ENCODE results near the gene STRBP. TPM values are rescaled to one million over a fixed set of nuclear protein-coding genes. Genes with fewer than 3 reads are reported as not detected.

STRBP gene
- total RNA-seq, 2 donors from 2014 or later: 10.0 to 12.6 TPM

GRCh38 chr9:123290764-123291163 lies 22.4 kb upstream of the STRBP start:
- no peaks in the 10 kb centered on the region for H3K36me3 ChIP-seq
- no peaks in the 10 kb centered on the region for H3K9me3 ChIP-seq
- TF ChIP-seq, protein P1, sequence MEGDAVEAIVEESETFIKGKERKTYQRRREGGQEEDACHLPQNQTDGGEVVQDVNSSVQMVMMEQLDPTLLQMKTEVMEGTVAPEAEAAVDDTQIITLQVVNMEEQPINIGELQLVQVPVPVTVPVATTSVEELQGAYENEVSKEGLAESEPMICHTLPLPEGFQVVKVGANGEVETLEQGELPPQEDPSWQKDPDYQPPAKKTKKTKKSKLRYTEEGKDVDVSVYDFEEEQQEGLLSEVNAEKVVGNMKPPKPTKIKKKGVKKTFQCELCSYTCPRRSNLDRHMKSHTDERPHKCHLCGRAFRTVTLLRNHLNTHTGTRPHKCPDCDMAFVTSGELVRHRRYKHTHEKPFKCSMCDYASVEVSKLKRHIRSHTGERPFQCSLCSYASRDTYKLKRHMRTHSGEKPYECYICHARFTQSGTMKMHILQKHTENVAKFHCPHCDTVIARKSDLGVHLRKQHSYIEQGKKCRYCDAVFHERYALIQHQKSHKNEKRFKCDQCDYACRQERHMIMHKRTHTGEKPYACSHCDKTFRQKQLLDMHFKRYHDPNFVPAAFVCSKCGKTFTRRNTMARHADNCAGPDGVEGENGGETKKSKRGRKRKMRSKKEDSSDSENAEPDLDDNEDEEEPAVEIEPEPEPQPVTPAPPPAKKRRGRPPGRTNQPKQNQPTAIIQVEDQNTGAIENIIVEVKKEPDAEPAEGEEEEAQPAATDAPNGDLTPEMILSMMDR (IDR thresholded peaks at IDR 0.05): no peak
- DNase-seq (ENCODE audit: low spot score): no peak
- H3K27ac ChIP-seq: no peak overlapping the region
- no peaks in the 10 kb centered on the region for H3K27me3 ChIP-seq
- no peak overlapping the region for H3K4me3 ChIP-seq
- no peaks in the 10 kb centered on the region for H3K4me1 ChIP-seq

DNA sequence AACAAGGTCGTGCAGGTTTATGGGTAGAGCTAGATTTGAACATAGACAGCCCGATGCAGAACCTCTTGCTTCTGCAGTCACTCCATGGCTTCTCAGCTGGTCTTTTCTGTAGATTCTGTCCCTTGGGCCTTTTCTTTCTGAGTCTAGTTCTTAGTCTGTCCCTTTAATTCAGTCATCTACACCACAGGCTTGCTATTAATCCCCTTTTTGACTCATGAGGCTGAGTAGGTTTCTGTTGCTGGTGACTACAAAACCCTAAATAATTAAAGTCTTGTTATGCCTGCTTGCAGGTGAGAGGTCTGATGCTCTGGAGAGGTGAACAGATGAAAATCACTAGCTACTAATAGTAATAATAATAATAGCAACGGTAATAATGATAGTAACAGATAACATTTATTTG lies 19.3 kb upstream of the STRBP start:
- Histone ChIP-seq H3K36me3 (no peaks in the 10 kb centered on the region), H3K9me3 (no peaks in the 10 kb centered on the region), H3K27me3 (no peaks in the 10 kb centered on the region), H3K4me3 (no peak overlapping the region), H3K4me1 (peaks cover 0 to 6% of the 10 kb centered on the region in 2 donors), H3K27ac (no peak overlapping the region)
- no peak for DNase-seq (ENCODE audit: low spot score)
- TF ChIP-seq, protein P1 (IDR thresholded peaks at IDR 0.05): no peak

DNA sequence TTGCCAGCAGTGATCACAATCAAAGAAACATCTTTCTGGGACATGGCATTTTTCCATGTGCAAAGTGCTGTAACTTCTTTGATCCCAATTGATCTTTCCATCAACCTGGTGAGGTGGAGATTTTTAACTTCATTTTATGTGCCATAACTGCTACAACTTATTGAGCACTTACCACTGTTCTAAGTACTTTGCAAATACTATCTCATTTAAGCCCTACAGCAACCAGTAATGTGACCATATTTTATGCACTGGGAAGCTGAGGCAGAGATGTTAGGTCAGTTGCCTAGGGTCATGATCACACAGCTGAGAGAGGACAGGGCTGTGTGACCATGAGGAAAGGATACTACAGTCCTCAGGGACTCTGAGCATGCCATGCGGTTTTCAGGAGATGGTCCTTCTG lies 17.9 kb upstream of the STRBP start:
- H3K4me3 ChIP-seq: no peak overlapping the region
- H3K4me1 ChIP-seq: peaks cover 0 to 6% of the 10 kb centered on the region in 2 donors
- no peaks in the 10 kb centered on the region for H3K9me3 ChIP-seq
- TF ChIP-seq, protein P1 (IDR thresholded peaks at IDR 0.05): no peak
- DNase-seq (ENCODE audit: low spot score): no peak
- no peak overlapping the region for H3K27ac ChIP-seq
- H3K36me3 ChIP-seq: no peaks in the 10 kb centered on the region
- no peaks in the 10 kb centered on the region for H3K27me3 ChIP-seq

- Histone ChIP-seq H3K9me3 (no peaks in the 10 kb centered on the region), H3K36me3 (no peaks in the 10 kb centered on the region), H3K27ac (no peak overlapping the region), H3K4me3 (no peak overlapping the region), H3K27me3 (no peaks in the 10 kb centered on the region), H3K4me1 (peaks cover 0 to 6% of the 10 kb centered on the region in 2 donors)
- no peak for DNase-seq (ENCODE audit: low spot score)
- TF ChIP-seq, protein P1 (IDR thresholded peaks at IDR 0.05): no peak
Observed at GRCh38 chr9:123284656-123285055, 16.3 kb upstream of the STRBP start.

- no peak for DNase-seq (ENCODE audit: low spot score)
- peaks cover 0 to 6% of the 10 kb centered on the region in 2 donors for H3K4me1 ChIP-seq
- no peaks in the 10 kb centered on the region for H3K36me3 ChIP-seq
- peak overlapping the region in 1 of 2 donors; percentile 90 for H3K27ac ChIP-seq
- no peaks in the 10 kb centered on the region for H3K9me3 ChIP-seq
- no peaks in the 10 kb centered on the region for H3K27me3 ChIP-seq
- TF ChIP-seq, protein P1 (IDR thresholded peaks at IDR 0.05): no peak
- no peak overlapping the region for H3K4me3 ChIP-seq
Observed at GRCh38 chr9:123283455-123283854, 15.1 kb upstream of the STRBP start.

GRCh38 chr9:123283048-123283408 lies 14.6 kb upstream of the STRBP start:
- Histone ChIP-seq H3K4me1 (peaks cover 0 to 6% of the 10 kb centered on the region in 2 donors), H3K9me3 (no peaks in the 10 kb centered on the region), H3K36me3 (no peaks in the 10 kb centered on the region), H3K27me3 (no peaks in the 10 kb centered on the region), H3K27ac (peak overlapping the region in 1 of 2 donors; percentile 90), H3K4me3 (no peak overlapping the region)
- TF ChIP-seq, protein P1 (IDR thresholded peaks at IDR 0.05): no peak
- no peak for DNase-seq (ENCODE audit: low spot score)
